HG03354 (cell line): Measurements from ENCODE around the gene RNF17.
"Not testable (repeated sequence)": the region's sequence is repeated elsewhere in the genome, so short reads cannot be mapped to it uniquely, and the experiment has no call there.

Experiments
- ATAC-seq: cut with Tn5 transposase; IDR thresholded peaks from one replicate; pipeline ENCODE4 v1.9.1; 2021; ENCODE audit warnings: mild to moderate bottlenecking; ENCODE audit not compliant: unreplicated experiment, poor library complexity, severe bottlenecking

RNF17 gene

GRCh38 chr13:24741791-24742190, 22.2 kb upstream of the RNF17 start:
- ATAC-seq, result no peak

GRCh38 chr13:24742294-24742693, 21.7 kb upstream of the RNF17 start:
- ATAC-seq, result no peak

GRCh38 chr13:24742977-24743376, 21.0 kb upstream of the RNF17 start:
- no peak for ATAC-seq

GRCh38 chr13:24744247-24744646, 19.7 kb upstream of the RNF17 start:
- no peak for ATAC-seq

GRCh38 chr13:24745516-24745860, 18.5 kb upstream of the RNF17 start:
- no peak for ATAC-seq

GRCh38 chr13:24745861-24746617, 17.9 kb upstream of the RNF17 start:
- no peak for ATAC-seq

- no peak for ATAC-seq
These were observed 17.2 kb upstream of the RNF17 start for GRCh38 chr13:24746618-24747247.

- no peak for ATAC-seq
These were observed 16.5 kb upstream of the RNF17 start for GRCh38 chr13:24747248-24748060.

- ATAC-seq, result no peak
These were observed 15.9 kb upstream of the RNF17 start for GRCh38 chr13:24748061-24748400.

- no peak for ATAC-seq
These were observed 4.8 kb upstream of the RNF17 start for GRCh38 chr13:24759197-24759596.

GRCh38 chr13:24764276-24764630, 284 bp downstream of the RNF17 start:
- no peak for ATAC-seq

GRCh38 chr13:24777171-24777570, 13.2 kb downstream of the RNF17 start:
- no peak for ATAC-seq

GRCh38 chr13:24784319-24784718, 20.4 kb downstream of the RNF17 start:
- no peak for ATAC-seq

GRCh38 chr13:24788538-24788937, 24.6 kb downstream of the RNF17 start:
- ATAC-seq, result no peak

GRCh38 chr13:24802074-24802473, 38.1 kb downstream of the RNF17 start:
- no peak for ATAC-seq

- ATAC-seq, result no peak
These were observed 57.2 kb downstream of the RNF17 start for GRCh38 chr13:24821207-24821606.

- ATAC-seq, result no peak
These were observed 58.7 kb downstream of the RNF17 start for GRCh38 chr13:24822640-24823039.

GRCh38 chr13:24823122-24823710, 59.2 kb downstream of the RNF17 start:
- ATAC-seq, result not testable (repeated sequence)

- ATAC-seq, result no peak
These were observed 63.8 kb downstream of the RNF17 start for GRCh38 chr13:24827799-24828198.

- ATAC-seq, result no peak
These were observed 71.0 kb downstream of the RNF17 start for GRCh38 chr13:24834902-24835510.
